OCI-LY1 (cell line): Measurements from ENCODE around the gene CRYGD.
"Not testable (repeated sequence)": the region's sequence is repeated elsewhere in the genome, so short reads cannot be mapped to it uniquely, and the experiment has no call there.

ENCODE experiments used
- H2AFZ ChIP-seq: fragments of 200-600 bp; sonication (generic), shearing (Covaris generic); 2 replicates; pipeline ENCODE4 v1.6.0; 2014; ENCODE audit warnings: antibody characterized with exemption, mild to moderate bottlenecking, low read length
- H3F3A ChIP-seq: fragments of 200-600 bp; sonication (generic), shearing (Covaris generic); 2 replicates; pipeline ENCODE4 v1.6.0; 2014; ENCODE audit warnings: mild to moderate bottlenecking, antibody characterized with exemption, low read length, moderate library complexity; ENCODE audit not compliant: insufficient read depth
- H3K27ac ChIP-seq: fragments of 200-600 bp; sonication (generic); 2 replicates; pipeline ENCODE4 v1.5.1; 2014; ENCODE audit warnings: low read length, mixed run types, mild to moderate bottlenecking, low read depth; ENCODE audit not compliant: poor library complexity, severe bottlenecking
- H3K27me3 ChIP-seq: fragments of 200-600 bp; sonication (generic); 2 replicates; pipeline ENCODE4 v1.6.0; 2014; ENCODE audit warnings: antibody characterized with exemption, mild to moderate bottlenecking, low read length, moderate library complexity; ENCODE audit not compliant: insufficient read depth
- H3K36me3 ChIP-seq: fragments of 200-600 bp; sonication (generic); 2 replicates; pipeline ENCODE4 v1.6.1; 2014; ENCODE audit warnings: mild to moderate bottlenecking, antibody characterized with exemption, low read length, moderate library complexity, mixed read lengths; ENCODE audit not compliant: insufficient read depth
- H3K4me1 ChIP-seq: fragments of 200-600 bp; sonication (generic); 2 replicates; pipeline ENCODE4 v1.5.1; 2014; ENCODE audit warnings: mild to moderate bottlenecking, low read length, moderate library complexity; ENCODE audit not compliant: insufficient read depth, severe bottlenecking
- H3K4me2 ChIP-seq: fragments of 200-600 bp; sonication (generic), shearing (Covaris generic); 2 replicates; pipeline ENCODE4 v1.6.1; 2014; ENCODE audit warnings: low read length
- H3K4me3 ChIP-seq: fragments of 200-600 bp; sonication (generic); 2 replicates; pipeline ENCODE4 v1.5.1; 2014; ENCODE audit warnings: low read length, low read depth, mild to moderate bottlenecking, mixed read lengths; ENCODE audit not compliant: poor library complexity, severe bottlenecking
- H3K79me2 ChIP-seq: fragments of 200-600 bp; shearing (Covaris generic); 2 replicates; pipeline ENCODE4 v1.6.1; 2016; ENCODE audit warnings: mixed run types, low read length, mixed read lengths; ENCODE audit not compliant: insufficient read depth
- H3K9ac ChIP-seq: fragments of 200-600 bp; sonication (generic), shearing (Covaris generic); 2 replicates; pipeline ENCODE4 v1.6.1; 2014; ENCODE audit warnings: mild to moderate bottlenecking, low read length, mixed read lengths
- H3K9me2 ChIP-seq: fragments of 200-600 bp; sonication (generic), shearing (Covaris generic); 2 replicates; pipeline ENCODE4 v1.6.1; 2014; ENCODE audit warnings: low read depth, mild to moderate bottlenecking, low read length, mixed read lengths
- H3K9me3 ChIP-seq: fragments of 200-600 bp; shearing (Covaris generic); 2 replicates; pipeline ENCODE4 v1.6.1; 2014; ENCODE audit warnings: low read length, mixed read lengths
- H4K20me1 ChIP-seq: fragments of 200-600 bp; sonication (generic), shearing (Covaris generic); 2 replicates; pipeline ENCODE4 v1.6.0; 2016; ENCODE audit warnings: mild to moderate bottlenecking, low read length; ENCODE audit not compliant: insufficient read depth
- EZH2 ChIP-seq: fragments of 200-600 bp; sonication (generic), shearing (Covaris generic); IDR thresholded peaks from 2 replicates; pipeline ENCODE4 v1.8.0; 2017; ENCODE audit warnings: borderline replicate concordance, mixed run types, mild to moderate bottlenecking, antibody characterized with exemption, low read length, moderate library complexity, mixed read lengths
- TF ChIP-seq, protein P1 (sequence below): fragments of 200-600 bp; sonication (generic), shearing (Covaris generic); IDR thresholded peaks from 2 replicates; pipeline ENCODE4 v1.5.1; 2017; ENCODE audit warnings: mild to moderate bottlenecking, antibody characterized with exemption, low read length, moderate library complexity, mixed read lengths

CRYGD gene

DNA sequence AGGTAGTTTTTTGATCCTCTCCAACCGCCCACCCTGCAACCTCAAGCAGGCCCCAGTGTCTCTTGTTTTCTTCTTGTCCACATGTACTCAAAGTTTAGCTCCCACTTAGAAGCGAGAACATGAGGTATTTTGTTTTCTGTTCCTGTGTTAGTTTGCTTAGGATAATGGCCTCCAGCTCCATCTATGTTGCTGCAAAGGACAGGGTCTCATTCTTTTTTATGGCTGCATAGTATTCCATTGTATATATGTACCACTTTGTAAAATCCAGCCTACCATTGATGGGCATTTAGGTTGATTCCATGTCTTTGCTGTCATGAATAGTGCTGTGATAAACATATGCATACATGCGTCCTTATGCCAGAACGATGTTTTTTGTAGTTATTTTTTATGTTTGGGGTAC, 2.8 kb upstream of the CRYGD start:
- no peak for TF ChIP-seq EZH2
- TF ChIP-seq, protein P1, sequence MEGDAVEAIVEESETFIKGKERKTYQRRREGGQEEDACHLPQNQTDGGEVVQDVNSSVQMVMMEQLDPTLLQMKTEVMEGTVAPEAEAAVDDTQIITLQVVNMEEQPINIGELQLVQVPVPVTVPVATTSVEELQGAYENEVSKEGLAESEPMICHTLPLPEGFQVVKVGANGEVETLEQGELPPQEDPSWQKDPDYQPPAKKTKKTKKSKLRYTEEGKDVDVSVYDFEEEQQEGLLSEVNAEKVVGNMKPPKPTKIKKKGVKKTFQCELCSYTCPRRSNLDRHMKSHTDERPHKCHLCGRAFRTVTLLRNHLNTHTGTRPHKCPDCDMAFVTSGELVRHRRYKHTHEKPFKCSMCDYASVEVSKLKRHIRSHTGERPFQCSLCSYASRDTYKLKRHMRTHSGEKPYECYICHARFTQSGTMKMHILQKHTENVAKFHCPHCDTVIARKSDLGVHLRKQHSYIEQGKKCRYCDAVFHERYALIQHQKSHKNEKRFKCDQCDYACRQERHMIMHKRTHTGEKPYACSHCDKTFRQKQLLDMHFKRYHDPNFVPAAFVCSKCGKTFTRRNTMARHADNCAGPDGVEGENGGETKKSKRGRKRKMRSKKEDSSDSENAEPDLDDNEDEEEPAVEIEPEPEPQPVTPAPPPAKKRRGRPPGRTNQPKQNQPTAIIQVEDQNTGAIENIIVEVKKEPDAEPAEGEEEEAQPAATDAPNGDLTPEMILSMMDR: no peak
- no peaks in the 10 kb centered on the region for H3K79me2 ChIP-seq
- H3K9ac ChIP-seq: no peak overlapping the region

DNA sequence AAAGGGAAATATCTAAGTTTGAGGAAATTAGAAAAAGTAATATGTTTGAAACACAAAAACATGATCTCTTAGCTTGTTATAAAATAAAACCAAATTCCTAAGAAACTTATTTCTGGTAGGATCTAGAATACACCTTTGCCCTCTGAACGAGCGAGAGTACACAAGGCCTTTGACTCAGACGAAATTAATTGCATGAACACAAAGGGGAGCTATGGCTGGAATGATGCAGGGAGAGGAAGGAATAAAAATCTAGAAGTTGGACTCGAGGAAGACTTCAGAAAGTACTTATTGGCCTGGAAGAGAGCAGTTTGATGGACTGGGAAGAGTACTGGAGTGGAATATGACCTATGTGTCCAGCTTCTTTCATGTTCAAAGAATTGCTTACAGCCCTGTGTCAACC, 927 bp upstream of the CRYGD start:
- H3K4me2 ChIP-seq: no peak overlapping the region
- TF ChIP-seq EZH2: no peak
- no peak overlapping the region for H3K4me3 ChIP-seq
- no peaks in the 10 kb centered on the region for H3K36me3 ChIP-seq
- H4K20me1 ChIP-seq: no peaks in the 10 kb centered on the region
- H3F3A ChIP-seq: no peaks in the 10 kb centered on the region
- H3K9ac ChIP-seq: no peak overlapping the region
- no peaks in the 10 kb centered on the region for H3K27me3 ChIP-seq
- H3K4me1 ChIP-seq: no peaks in the 10 kb centered on the region
- H2AFZ ChIP-seq: no peak overlapping the region
- H3K9me2 ChIP-seq: no peaks in the 10 kb centered on the region
- no peak overlapping the region for H3K27ac ChIP-seq
- H3K79me2 ChIP-seq: no peaks in the 10 kb centered on the region
- H3K9me3 ChIP-seq: no peaks in the 10 kb centered on the region

More for the DNA sequence above, 2.8 kb upstream of the CRYGD start:
- Histone ChIP-seq H3K27ac (no peak overlapping the region), H2AFZ (no peak overlapping the region), H3F3A (no peaks in the 10 kb centered on the region), H3K4me2 (no peak overlapping the region), H3K4me3 (no peak overlapping the region), H3K9me3 (no peaks in the 10 kb centered on the region), H3K36me3 (no peaks in the 10 kb centered on the region), H3K27me3 (no peaks in the 10 kb centered on the region), H4K20me1 (no peaks in the 10 kb centered on the region), H3K9me2 (no peaks in the 10 kb centered on the region), H3K4me1 (no peaks in the 10 kb centered on the region)

DNA sequence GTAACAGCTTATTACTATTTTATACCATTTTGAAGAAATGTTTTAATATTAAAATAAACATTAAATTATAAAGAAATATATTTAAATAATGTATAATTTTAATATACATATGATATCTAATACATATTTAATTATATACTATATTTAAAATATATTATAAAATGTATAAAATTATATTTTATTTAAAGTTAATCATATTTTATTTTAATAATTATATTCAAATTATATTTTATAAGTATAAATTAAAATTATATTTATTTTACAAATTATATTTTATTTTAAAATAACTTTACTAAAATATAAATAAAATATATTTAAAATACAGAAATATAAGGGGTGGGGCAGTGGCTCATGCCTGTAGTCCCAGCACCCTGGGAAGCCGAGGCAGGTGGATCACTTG, 2.1 kb downstream of the CRYGD start:
- H3K27me3 ChIP-seq: no peaks in the 10 kb centered on the region
- H2AFZ ChIP-seq: no peak overlapping the region
- no peaks in the 10 kb centered on the region for H3K36me3 ChIP-seq
- H4K20me1 ChIP-seq: no peaks in the 10 kb centered on the region
- no peak overlapping the region for H3K9ac ChIP-seq
- H3F3A ChIP-seq: no peaks in the 10 kb centered on the region
- H3K9me3 ChIP-seq: no peaks in the 10 kb centered on the region
- H3K9me2 ChIP-seq: no peaks in the 10 kb centered on the region
- H3K4me1 ChIP-seq: no peaks in the 10 kb centered on the region
- H3K27ac ChIP-seq: no peak overlapping the region
- TF ChIP-seq, protein P1: no peak
- no peak for TF ChIP-seq EZH2
- no peak overlapping the region for H3K4me3 ChIP-seq
- no peaks in the 10 kb centered on the region for H3K79me2 ChIP-seq
- H3K4me2 ChIP-seq: no peak overlapping the region

DNA sequence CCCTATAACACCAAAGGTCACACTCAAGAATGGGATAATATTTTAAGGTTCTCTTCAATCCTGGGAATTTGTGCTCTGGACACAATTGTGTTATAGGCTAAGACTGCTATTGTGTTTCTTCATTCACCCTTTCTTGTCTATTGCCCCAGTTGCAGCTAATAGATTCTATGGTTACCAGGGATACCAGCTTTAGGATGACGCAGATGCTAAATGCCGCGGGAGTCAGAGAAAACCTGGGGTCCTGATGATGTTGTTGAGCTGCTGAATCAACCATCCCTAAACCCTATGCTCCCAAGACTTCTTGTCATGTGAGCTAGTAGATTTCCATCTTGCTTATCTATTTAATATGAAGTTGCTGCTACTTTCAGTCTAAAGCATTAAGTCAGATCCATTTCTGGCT, 5.4 kb downstream of the CRYGD start:
- Histone ChIP-seq H3K9me3 (no peaks in the 10 kb centered on the region), H3K79me2 (no peaks in the 10 kb centered on the region)

DNA sequence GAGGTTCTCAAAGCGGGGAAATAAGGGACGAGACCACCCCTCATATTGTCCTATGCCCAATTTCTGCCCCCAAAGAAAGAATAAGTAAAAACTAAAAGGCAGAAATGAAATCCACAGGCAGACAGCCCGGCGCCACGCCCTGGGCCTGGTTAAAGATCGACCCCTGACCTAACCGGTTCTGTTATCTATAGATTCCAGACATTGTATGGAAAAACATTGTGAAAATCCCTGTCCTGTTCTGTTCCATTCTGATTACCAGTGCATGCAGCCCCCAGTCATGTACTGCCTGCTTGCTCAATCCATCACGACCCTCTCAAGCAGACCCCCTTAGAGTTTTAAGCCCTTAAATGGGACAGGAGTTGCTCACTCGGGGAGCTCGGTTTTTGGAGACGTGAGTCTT, 6.9 kb downstream of the CRYGD start:
- not testable (repeated sequence) for H3K4me3 ChIP-seq, H2AFZ ChIP-seq, H3K4me1 ChIP-seq, H3K27ac ChIP-seq, H3F3A ChIP-seq, H3K36me3 ChIP-seq, H3K79me2 ChIP-seq, H3K9me3 ChIP-seq, H3K9ac ChIP-seq, H4K20me1 ChIP-seq, H3K9me2 ChIP-seq, H3K27me3 ChIP-seq, H3K4me2 ChIP-seq

More for the DNA sequence above, 5.4 kb downstream of the CRYGD start:
- H3K27me3 ChIP-seq: no peaks in the 10 kb centered on the region
- no peak overlapping the region for H2AFZ ChIP-seq
- H3K9me2 ChIP-seq: no peaks in the 10 kb centered on the region
- H3K4me2 ChIP-seq: no peak overlapping the region
- no peak for TF ChIP-seq EZH2
- TF ChIP-seq, protein P1: no peak
- H3K4me1 ChIP-seq: no peaks in the 10 kb centered on the region
- no peaks in the 10 kb centered on the region for H3F3A ChIP-seq
- no peak overlapping the region for H3K4me3 ChIP-seq
- H4K20me1 ChIP-seq: no peaks in the 10 kb centered on the region
- no peaks in the 10 kb centered on the region for H3K36me3 ChIP-seq
- no peak overlapping the region for H3K27ac ChIP-seq
- H3K9ac ChIP-seq: no peak overlapping the region
